K562 (cell line): ENCODE measurements around the gene NBEAL2. TPM values are rescaled to one million over a fixed set of nuclear protein-coding genes. Genes with fewer than 3 reads are reported as not detected.
A peak's percentile ranks its signal among the peaks of the same experiment; 100 is the strongest.

Source experiments
- ATAC-seq: fragments of 200-7000 bp; cut with Tn5 transposase; 3 replicates; pipeline ENCODE4 v1.9.1; 2020; ENCODE audit warnings: moderate library complexity
- BruUV-seq: library from RNA; stranded (reverse); fragments of 400-500 nt; replicated peaks from 2 replicates; lab custom pipeline; 2021; lab: Mats Ljungman, UMichigan
- CTCF ChIA-PET: fragments of 300-600 bp; formaldehyde crosslinking; extraction: SDS; loops from one replicate; lab custom pipeline; 2021; ENCODE audit warnings: low intra/inter-chr PET ratio; lab: Yijun Ruan, JAX
- POLR2A ChIA-PET: fragments of 300-600, 350-650 bp; sonication (Branson Sonifier 250); formaldehyde crosslinking; extraction: SDS; loops from one replicate; lab custom pipeline; 2021; ENCODE audit warnings: antibody characterized with exemption, inconsistent platforms; lab: Yijun Ruan, JAX
- DNase-seq, 4 experiments: peaks; one replicate each; pipeline versions ENCODE4 v3.0.0 to v3.0.0-alpha.2; 2011 to 2018; ENCODE audit warnings: low spot score in 3 of 4, mixed read lengths in 3 of 4; ENCODE audit errors: extremely low read depth in 1 of 4
- FAIRE-seq: peaks from 2 replicates; lab custom pipeline; 2011; peaks lifted over from hg19 to GRCh38; lab: Jason Lieb, UNC
- H2AFZ ChIP-seq: 2 replicates; pipeline ENCODE4 v1.6.0; 2011; ENCODE audit warnings: low read depth, low read length, control low read depth, inconsistent platforms
- H3K27ac ChIP-seq: fragments of 200-600 bp; 3 replicates; pipeline ENCODE4 v1.8.0; 2011; ENCODE audit warnings: low read depth, mild to moderate bottlenecking, control low read depth, inconsistent platforms, low read length, moderate library complexity, mixed read lengths; ENCODE audit errors: extremely low read depth
- H3K27me3 ChIP-seq, 2 experiments: fragments of 300-600 bp in 1 of 2; 2 replicates in 1 of 2; 3 replicates in 1 of 2; pipeline versions ENCODE4 v1.6.0 to v1.8.0; 2011; ENCODE audit warnings: inconsistent platforms in 2 of 2, low read length in 2 of 2, mild to moderate bottlenecking in 1 of 2, mixed read lengths in 1 of 2, moderate library complexity in 1 of 2; ENCODE audit not compliant: control insufficient read depth in 2 of 2, insufficient read depth in 2 of 2
- H3K36me3 ChIP-seq: fragments of 300-600 bp; 3 replicates; pipeline ENCODE4 v1.8.0; 2011; ENCODE audit warnings: mild to moderate bottlenecking, low read length, inconsistent platforms; ENCODE audit not compliant: control insufficient read depth, insufficient read depth
- H3K4me1 ChIP-seq, 2 experiments: fragments of 200-600 bp in 1 of 2; replicated peaks in 1 of 2; 2 replicates in 1 of 2; 3 replicates in 1 of 2; pipeline versions ENCODE4 v1.5.1 to v1.8.0; 2011; ENCODE audit warnings: inconsistent platforms in 2 of 2, low read length in 2 of 2, mild to moderate bottlenecking in 1 of 2, mixed read lengths in 1 of 2, moderate library complexity in 1 of 2; ENCODE audit not compliant: control insufficient read depth in 2 of 2, insufficient read depth in 2 of 2
- H3K4me2 ChIP-seq: 2 replicates; pipeline ENCODE4 v1.6.1; 2011; ENCODE audit warnings: low read length, control low read depth, inconsistent platforms, mixed read lengths; ENCODE audit not compliant: insufficient read depth
- H3K4me3 ChIP-seq: fragments of 200-600 bp; sonication (generic), shearing (Covaris generic); 2 replicates; pipeline ENCODE4 v1.5.1; 2016; ENCODE audit warnings: control low read depth, inconsistent platforms
- H3K79me2 ChIP-seq: fragments of 200-600 bp; 3 replicates; pipeline ENCODE4 v1.8.0; 2011; ENCODE audit warnings: low read length, inconsistent platforms; ENCODE audit not compliant: control insufficient read depth, insufficient read depth
- H3K9ac ChIP-seq, 2 experiments: 2 replicates each; pipeline versions ENCODE4 v1.6.0 to v1.6.1; 2011; ENCODE audit warnings: low read depth in 2 of 2, low read length in 2 of 2, control low read depth in 1 of 2, inconsistent platforms in 1 of 2, mild to moderate bottlenecking in 1 of 2, mixed read lengths in 1 of 2; ENCODE audit not compliant: insufficient read depth in 1 of 2
- H3K9me1 ChIP-seq: one replicate; pipeline ENCODE4 v1.6.0; 2011; ENCODE audit warnings: inconsistent platforms, mild to moderate bottlenecking, low read length, moderate library complexity; ENCODE audit not compliant: control insufficient read depth, insufficient read depth
- H3K9me3 ChIP-seq: replicated peaks from 2 replicates; pipeline ENCODE4 v1.5.1; 2011; ENCODE audit warnings: low read depth, low read length, inconsistent platforms; ENCODE audit not compliant: control insufficient read depth, insufficient read depth
- H4K20me1 ChIP-seq: replicated peaks from 2 replicates; pipeline ENCODE4 v1.6.1; 2011; ENCODE audit warnings: low read length, inconsistent platforms, mixed read lengths; ENCODE audit not compliant: control insufficient read depth, insufficient read depth
- CHD1 ChIP-seq: fragments of 200-600 bp; sonication (generic); IDR thresholded peaks from one replicate; pipeline ENCODE4 v1.6.1; 2012; ENCODE audit warnings: mild to moderate bottlenecking, moderate library complexity, low read length, inconsistent platforms
- CREM ChIP-seq: IDR thresholded peaks from 2 replicates; pipeline ENCODE4 v1.6.1; 2014; ENCODE audit warnings: antibody characterized with exemption, low read depth
- GATAD2B ChIP-seq: fragments of 450-650 bp; IDR thresholded peaks from 2 replicates; pipeline ENCODE4 v1.6.1; 2017; ENCODE audit warnings: mild to moderate bottlenecking, borderline replicate concordance
- HDAC3 ChIP-seq: fragments of 450-650 bp; IDR thresholded peaks from 2 replicates; pipeline ENCODE4 v1.6.1; 2018; ENCODE audit warnings: borderline replicate concordance, mild to moderate bottlenecking, moderate library complexity; ENCODE audit not compliant: partially characterized antibody
- HDAC8 ChIP-seq: fragments of 450-650 bp; IDR thresholded peaks from 2 replicates; pipeline ENCODE4 v1.6.1; 2016; ENCODE audit warnings: mild to moderate bottlenecking, missing genetic modification characterization, moderate library complexity, missing compliant biosample characterization
- PML ChIP-seq: IDR thresholded peaks from 2 replicates; pipeline ENCODE4 v1.6.1; 2012; ENCODE audit warnings: low read length, inconsistent platforms
- RBM14 ChIP-seq: fragments of 200-400 bp; formaldehyde crosslinking; IDR thresholded peaks from 2 replicates; pipeline ENCODE4 v1.6.1; 2018; ENCODE audit warnings: low read depth, mild to moderate bottlenecking, low read length, moderate library complexity, borderline replicate concordance; ENCODE audit not compliant: insufficient read depth
- RBM39 ChIP-seq: fragments of 200-400 bp; formaldehyde crosslinking; optimal IDR thresholded peaks from 2 replicates; pipeline ENCODE3; 2018; ENCODE audit warnings: low read depth, low read length
- ZBTB7A ChIP-seq: IDR thresholded peaks from 2 replicates; pipeline ENCODE4 v1.6.1; 2011; ENCODE audit warnings: low read depth, mild to moderate bottlenecking, low read length, moderate library complexity, borderline replicate concordance; ENCODE audit not compliant: control insufficient read depth
- ZNF124 ChIP-seq: sonication (generic); formaldehyde crosslinking; IDR thresholded peaks from 2 replicates; pipeline ENCODE4 v1.8.1; 2022; ENCODE audit warnings: missing genetic modification reagents
- in situ Hi-C: fragments of 300-500 bp; cut with MboI; formaldehyde crosslinking; loops from 4 replicates; pipeline ENCODE4 v1.15.0; 2018; ENCODE audit warnings: inconsistent platforms, mixed read lengths
- intact Hi-C: fragments of 100-400 bp; cut with micrococcal nuclease; formaldehyde crosslinking; loops from 2 replicates; pipeline ENCODE4 v1.14.2; 2022
- polyA plus RNA-seq, 8 experiments: library from polyadenylated mRNA; depleted of rRNA in 4 of 8; stranded (reverse) in 5 of 8; unstranded in 3 of 8; fragments of >200 nt; fragmentation: Nextera tagmentation in 2 of 8; fragmentation: Illumina TruSeq in 1 of 8; extraction: Ambion mirVana in 2 of 8; extraction: Trizol in 1 of 8; gene quantifications; 2 replicates each; pipeline versions ENCODE4 v1.2.1 to v1.2.3, GENCODE V29; 2011 to 2014; ENCODE audit warnings: inconsistent platforms in 1 of 8, missing spikeins in 1 of 8
- total RNA-seq, 7 experiments: library from RNA; depleted of rRNA in 6 of 7; stranded (reverse); fragments of >200 nt in 6 of 7; fragmentation: Illumina TruSeq in 2 of 7; extraction: Trizol in 2 of 7; gene quantifications; 2 replicates each; pipeline versions ENCODE4 v1.2.1 to v1.2.3, GENCODE V29; 2011 to 2021; ENCODE audit warnings: low replicate concordance in 1 of 7
- TF ChIP-seq, protein P1 (sequence below): sonication (generic); formaldehyde crosslinking; IDR thresholded peaks from 2 replicates; pipeline ENCODE4 v1.9.0; 2022; ENCODE audit warnings: mild to moderate bottlenecking, missing genetic modification reagents
- TF ChIP-seq, protein P2 (sequence below): fragments of 250-450 bp; sonication (Bioruptor Pico); IDR thresholded peaks from 2 replicates; pipeline ENCODE4 v1.4.0; 2020; ENCODE audit warnings: borderline replicate concordance
- TF ChIP-seq, protein P3 (sequence below): fragments of 250-450 bp; sonication (Bioruptor Pico); IDR thresholded peaks from 2 replicates; pipeline ENCODE4 v1.4.0; 2020
- TF ChIP-seq, protein P4 (sequence below): sonication (generic); formaldehyde crosslinking; IDR thresholded peaks from 2 replicates; pipeline ENCODE4 v1.8.0; 2023; ENCODE audit warnings: mild to moderate bottlenecking, missing genetic modification reagents

The NBEAL2 gene
- total and polyA plus RNA-seq, 9 of the 15 experiments (the other 6 are each of a cell fraction or from before 2014, with no cell fraction given) = 0.06 to 114 (median 29.6) TPM

DNA sequence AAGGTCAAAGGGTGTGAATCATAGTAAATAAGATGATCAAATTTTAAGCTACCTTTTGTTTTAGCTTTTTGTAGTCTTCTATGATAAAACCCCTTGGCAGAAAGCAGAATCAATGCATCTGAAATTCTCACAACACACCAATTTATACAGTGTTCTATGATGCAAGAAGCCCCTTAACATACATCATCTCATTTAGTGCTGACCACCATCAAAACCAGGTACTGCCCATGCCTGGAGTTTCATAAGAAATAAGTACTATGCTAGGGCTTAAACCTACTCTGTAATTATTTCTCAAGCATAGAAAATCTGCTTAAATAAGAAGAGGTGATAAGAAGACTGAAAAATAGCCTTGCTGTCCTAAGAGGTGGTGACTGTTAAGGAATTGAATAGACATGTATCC, 67.6 kb downstream of the NBEAL2 start:
- H3K9me1 ChIP-seq = no peaks in the 10 kb centered on the region
- H3K36me3 ChIP-seq = peaks cover 23% of the 10 kb centered on the region; the same call in 2 of the 3 replicates
- no peak overlapping the region for H3K9ac ChIP-seq
- H3K27me3 ChIP-seq = no peaks in the 10 kb centered on the region
- peaks cover 6% of the 10 kb centered on the region; the same call in 2 of the 3 replicates for H3K79me2 ChIP-seq
- no peak overlapping the region for H3K4me2 ChIP-seq
- no peaks in the 10 kb centered on the region for H3K9me3 ChIP-seq
- peaks cover 7 to 11% of the 10 kb centered on the region in 2 experiments; a peak in 3 of 5 replicates for H3K4me1 ChIP-seq
- no peak for FAIRE-seq
- no TSS peak for BruUV-seq
- no peak for ATAC-seq
- no peak for DNase-seq
- H3K4me3 ChIP-seq = no peak overlapping the region
- in situ Hi-C loops = no loop called here
- POLR2A ChIA-PET = interaction anchor here (0.6 to 0.9 kb wide), 3 partner anchors 11 to 68 kb away, joined by 3 read pairs; partner anchors contain the start of gene NBEAL2
- no peaks in the 10 kb centered on the region for H4K20me1 ChIP-seq
- no peak overlapping the region for H2AFZ ChIP-seq
- H3K27ac ChIP-seq = 0 out of 3 replicates have a peak overlapping the region, but pooled peaks have one; percentile 9
- intact Hi-C loops = no loop called here
- CTCF ChIA-PET = no interaction called here
- TF ChIP-seq HDAC8 (no peak), ZNF124 (CRISPR knock-in tag) (no peak), PML (no peak), RBM39 (no peak), CREM (no peak), HDAC3 (no peak), CHD1 (no peak), ZBTB7A (no peak), GATAD2B (no peak), RBM14 (no peak)
- TF ChIP-seq, protein P1, sequence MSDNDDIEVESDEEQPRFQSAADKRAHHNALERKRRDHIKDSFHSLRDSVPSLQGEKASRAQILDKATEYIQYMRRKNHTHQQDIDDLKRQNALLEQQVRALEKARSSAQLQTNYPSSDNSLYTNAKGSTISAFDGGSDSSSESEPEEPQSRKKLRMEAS (CRISPR knock-in tag) = no peak
- TF ChIP-seq, protein P2, sequence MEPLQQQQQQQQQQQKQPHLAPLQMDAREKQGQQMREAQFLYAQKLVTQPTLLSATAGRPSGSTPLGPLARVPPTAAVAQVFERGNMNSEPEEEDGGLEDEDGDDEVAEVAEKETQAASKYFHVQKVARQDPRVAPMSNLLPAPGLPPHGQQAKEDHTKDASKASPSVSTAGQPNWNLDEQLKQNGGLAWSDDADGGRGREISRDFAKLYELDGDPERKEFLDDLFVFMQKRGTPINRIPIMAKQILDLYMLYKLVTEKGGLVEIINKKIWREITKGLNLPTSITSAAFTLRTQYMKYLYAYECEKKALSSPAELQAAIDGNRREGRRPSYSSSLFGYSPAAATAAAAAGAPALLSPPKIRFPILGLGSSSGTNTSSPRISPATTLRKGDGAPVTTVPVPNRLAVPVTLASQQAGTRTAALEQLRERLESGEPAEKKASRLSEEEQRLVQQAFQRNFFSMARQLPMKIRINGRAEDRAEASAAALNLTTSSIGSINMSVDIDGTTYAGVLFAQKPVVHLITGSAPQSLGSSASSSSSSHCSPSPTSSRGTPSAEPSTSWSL = no peak
- TF ChIP-seq, protein P3, sequence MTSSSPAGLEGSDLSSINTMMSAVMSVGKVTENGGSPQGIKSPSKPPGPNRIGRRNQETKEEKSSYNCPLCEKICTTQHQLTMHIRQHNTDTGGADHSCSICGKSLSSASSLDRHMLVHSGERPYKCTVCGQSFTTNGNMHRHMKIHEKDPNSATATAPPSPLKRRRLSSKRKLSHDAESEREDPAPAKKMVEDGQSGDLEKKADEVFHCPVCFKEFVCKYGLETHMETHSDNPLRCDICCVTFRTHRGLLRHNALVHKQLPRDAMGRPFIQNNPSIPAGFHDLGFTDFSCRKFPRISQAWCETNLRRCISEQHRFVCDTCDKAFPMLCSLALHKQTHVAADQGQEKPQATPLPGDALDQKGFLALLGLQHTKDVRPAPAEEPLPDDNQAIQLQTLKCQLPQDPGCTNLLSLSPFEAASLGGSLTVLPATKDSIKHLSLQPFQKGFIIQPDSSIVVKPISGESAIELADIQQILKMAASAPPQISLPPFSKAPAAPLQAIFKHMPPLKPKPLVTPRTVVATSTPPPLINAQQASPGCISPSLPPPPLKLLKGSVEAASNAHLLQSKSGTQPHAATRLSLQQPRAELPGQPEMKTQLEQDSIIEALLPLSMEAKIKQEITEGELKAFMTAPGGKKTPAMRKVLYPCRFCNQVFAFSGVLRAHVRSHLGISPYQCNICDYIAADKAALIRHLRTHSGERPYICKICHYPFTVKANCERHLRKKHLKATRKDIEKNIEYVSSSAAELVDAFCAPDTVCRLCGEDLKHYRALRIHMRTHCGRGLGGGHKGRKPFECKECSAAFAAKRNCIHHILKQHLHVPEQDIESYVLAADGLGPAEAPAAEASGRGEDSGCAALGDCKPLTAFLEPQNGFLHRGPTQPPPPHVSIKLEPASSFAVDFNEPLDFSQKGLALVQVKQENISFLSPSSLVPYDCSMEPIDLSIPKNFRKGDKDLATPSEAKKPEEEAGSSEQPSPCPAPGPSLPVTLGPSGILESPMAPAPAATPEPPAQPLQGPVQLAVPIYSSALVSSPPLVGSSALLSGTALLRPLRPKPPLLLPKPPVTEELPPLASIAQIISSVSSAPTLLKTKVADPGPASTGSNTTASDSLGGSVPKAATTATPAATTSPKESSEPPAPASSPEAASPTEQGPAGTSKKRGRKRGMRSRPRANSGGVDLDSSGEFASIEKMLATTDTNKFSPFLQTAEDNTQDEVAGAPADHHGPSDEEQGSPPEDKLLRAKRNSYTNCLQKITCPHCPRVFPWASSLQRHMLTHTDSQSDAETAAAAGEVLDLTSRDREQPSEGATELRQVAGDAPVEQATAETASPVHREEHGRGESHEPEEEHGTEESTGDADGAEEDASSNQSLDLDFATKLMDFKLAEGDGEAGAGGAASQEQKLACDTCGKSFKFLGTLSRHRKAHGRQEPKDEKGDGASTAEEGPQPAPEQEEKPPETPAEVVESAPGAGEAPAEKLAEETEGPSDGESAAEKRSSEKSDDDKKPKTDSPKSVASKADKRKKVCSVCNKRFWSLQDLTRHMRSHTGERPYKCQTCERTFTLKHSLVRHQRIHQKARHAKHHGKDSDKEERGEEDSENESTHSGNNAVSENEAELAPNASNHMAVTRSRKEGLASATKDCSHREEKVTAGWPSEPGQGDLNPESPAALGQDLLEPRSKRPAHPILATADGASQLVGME = no peak
- TF ChIP-seq, protein P4, sequence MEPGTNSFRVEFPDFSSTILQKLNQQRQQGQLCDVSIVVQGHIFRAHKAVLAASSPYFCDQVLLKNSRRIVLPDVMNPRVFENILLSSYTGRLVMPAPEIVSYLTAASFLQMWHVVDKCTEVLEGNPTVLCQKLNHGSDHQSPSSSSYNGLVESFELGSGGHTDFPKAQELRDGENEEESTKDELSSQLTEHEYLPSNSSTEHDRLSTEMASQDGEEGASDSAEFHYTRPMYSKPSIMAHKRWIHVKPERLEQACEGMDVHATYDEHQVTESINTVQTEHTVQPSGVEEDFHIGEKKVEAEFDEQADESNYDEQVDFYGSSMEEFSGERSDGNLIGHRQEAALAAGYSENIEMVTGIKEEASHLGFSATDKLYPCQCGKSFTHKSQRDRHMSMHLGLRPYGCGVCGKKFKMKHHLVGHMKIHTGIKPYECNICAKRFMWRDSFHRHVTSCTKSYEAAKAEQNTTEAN = no peak
